NCI-H2081 (cell line): ENCODE measurements around the gene ALPK1.
A peak's percentile ranks its signal among the peaks of the same experiment; 100 is the strongest.
"Not testable (repeated sequence)": the region's sequence is repeated elsewhere in the genome, so short reads cannot be mapped to it uniquely, and the experiment has no call there.

Source experiments
- DNase-seq, 2 experiments: peaks; one replicate each; lab custom pipeline; 2025; lab: John Stamatoyannopoulos, UW

ALPK1 gene

DNA sequence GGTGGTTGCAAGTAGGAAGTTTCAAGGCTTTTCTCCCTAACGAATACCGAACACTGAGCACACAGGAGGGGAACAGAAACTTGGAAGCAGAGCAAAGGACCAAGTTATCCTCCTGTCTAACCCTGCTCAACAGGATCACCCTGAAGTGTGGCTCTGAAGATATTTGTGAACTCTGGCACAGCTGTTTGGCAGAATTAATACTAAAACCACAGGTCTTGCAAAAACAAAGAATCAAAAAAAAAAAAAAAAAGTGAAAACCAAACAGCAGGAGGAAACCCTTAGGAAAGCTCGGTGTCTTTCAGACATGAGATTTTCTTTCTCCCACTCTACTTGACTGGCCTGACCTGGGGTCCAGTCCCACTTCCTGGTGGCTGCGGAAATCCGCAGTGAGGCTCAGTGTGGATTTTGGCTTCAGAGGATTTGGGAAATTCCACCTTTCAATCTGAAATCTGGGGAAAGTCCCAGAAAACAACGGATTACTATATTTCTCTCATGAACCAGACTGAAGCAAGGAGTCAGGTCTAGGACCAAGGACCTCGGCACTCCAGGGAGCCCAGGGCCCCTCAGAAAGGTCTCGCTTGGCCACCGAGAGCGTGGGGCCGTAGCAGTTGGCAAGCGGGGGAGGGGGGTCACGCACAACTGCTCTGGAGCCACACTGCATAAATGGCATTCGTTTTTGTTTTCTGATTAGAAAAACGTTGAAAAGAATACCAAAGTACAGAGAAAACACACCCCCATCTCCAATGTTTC lies 12.3 kb upstream of the ALPK1 start:
- DNase-seq: peak in 1 of 2 experiments; percentile 17

DNA sequence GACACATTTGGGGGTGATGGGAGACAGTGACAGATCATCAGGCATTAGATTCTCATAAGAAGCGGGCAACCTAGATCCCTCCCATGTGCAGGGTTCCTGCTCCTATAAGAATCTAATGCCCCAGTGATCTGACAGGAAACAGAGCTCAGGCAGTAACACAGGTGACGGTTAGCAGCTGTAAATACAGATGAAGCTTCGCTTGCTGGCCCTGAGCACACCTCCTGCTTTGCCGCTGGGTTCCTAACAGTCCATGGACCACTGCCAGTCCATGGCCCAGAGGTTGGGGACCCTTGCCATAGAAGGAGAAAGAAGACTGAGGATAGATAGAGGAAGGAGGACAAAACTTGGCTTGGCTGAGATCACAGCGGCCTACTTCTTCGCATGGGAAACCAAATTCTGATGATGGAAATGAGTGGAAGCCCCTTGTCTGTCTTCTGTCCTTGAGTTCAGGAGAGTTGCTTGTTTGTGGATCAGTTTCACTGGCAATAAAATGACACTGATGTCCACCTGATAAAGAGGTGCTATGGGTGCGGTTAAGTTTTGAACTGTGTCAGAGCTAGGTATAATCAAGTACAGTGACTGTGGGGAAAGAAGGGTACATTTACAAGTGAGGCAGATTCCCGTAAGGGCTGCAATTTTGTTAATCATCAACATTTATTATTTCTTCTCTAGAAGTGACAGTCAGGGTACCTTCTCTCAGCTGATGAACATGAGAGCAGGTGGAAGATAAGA lies 9.7 kb upstream of the ALPK1 start:
- no peak for DNase-seq

DNA sequence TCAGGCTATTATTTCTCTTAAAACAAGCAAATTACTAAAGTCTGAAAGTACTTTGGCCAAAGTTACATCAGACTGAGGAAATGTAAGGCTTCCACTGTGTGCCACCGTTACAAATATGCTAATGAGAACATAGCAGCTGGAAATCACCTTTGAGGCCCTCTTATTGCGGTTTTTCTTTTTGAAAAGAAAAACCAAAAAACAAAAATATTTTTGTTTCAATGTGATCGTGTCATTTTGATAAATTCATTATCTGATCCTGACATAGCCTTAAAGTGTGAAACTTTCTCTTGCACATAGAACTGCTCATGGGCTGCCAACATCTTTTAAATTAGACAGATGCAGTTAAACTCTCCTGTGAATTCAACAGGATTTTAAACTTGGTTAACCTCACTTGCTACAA lies 8.7 kb upstream of the ALPK1 start:
- no peak for DNase-seq

DNA sequence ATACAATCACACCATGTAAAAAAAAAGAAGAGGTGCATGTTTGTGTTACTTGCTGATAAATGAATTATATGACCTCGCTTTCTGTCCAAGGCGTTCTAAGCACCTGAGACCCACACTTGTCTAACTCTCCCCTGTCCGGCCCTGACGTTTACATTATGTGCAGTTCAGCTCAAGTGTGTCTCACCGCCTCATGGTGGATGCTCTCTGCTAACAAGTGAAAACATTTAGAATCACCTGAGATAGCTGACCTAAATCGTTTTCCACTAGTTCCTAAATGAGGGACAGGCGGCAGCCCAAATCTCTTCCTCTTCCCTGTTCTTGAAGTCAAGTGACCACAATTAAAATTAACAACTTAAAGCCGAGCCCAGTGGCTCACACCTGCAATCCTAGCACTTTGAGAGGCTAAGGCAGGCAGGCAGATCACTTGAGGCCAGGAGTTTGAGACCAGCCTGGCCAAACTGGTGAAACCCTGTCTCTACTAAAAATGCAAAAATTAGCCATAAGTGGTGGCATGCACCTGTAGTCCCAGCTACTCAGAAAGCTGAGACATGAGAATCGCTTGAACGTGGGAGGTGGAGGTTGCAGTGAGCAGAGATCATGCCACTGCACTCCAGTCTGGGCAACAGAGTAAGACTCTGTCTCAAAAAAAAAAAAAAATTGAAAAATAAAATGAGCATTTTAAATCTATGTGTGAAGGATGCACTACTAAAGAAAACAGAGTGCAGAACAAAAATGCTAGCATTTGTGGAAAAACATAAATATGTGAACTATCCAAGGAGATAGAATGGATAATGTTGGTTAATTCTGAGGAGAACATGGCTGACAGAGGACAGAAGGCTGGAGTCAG lies 7.5 kb upstream of the ALPK1 start:
- no peak for DNase-seq

GRCh38 chr4:112290341-112290740 lies 6.8 kb upstream of the ALPK1 start:
- no peak for DNase-seq

DNA sequence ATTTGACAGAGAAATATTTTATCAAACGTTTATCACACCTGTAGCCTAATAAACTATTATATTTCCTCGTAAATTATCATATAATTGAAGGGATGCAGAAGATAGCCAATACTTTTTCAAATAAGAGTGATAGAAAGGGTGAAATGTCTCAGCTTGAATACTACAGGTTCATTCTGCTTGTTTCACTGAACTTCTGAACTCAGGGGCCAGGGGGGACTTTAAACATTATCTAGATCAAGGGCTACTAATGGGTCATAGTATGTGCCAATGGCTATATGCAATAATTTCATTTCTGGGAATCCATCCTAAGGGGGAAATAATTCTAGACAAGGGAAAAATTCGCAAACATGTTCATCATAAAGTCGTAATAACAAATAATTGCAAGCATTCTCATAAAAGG lies 2.6 kb downstream of the ALPK1 start:
- DNase-seq: no peak

GRCh38 chr4:112302320-112303274 lies 5.4 kb downstream of the ALPK1 start:
- no peak for DNase-seq

GRCh38 chr4:112305477-112305876 lies 8.3 kb downstream of the ALPK1 start:
- DNase-seq: not testable (repeated sequence)

GRCh38 chr4:112309263-112309791 lies 12.2 kb downstream of the ALPK1 start:
- DNase-seq: not testable (repeated sequence)

DNA sequence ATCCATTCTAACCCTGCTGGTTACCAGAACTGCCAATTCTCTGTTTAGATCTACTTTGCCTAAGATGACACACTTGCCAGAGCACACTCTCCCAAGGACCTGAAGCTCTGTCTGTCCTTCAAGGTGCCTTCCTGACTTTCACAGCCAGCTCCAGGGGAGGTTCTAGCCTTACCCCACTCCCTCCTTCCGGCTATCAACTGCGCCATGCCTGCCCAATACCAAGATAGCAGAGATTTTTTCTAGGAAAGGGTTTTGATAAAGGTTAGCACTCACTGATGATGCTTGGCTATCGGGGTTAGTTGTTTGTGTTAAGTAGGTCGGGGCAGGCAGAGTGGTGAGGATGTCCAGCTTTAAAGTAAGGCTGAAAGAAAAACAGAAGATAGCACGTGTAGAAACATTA lies 14.3 kb downstream of the ALPK1 start:
- no peak for DNase-seq

GRCh38 chr4:112312610-112313239 lies 15.6 kb downstream of the ALPK1 start:
- DNase-seq: no peak

GRCh38 chr4:112315446-112315845 lies 18.3 kb downstream of the ALPK1 start:
- no peak for DNase-seq

- DNase-seq: no peak
These were observed 19.2 kb downstream of the ALPK1 start for GRCh38 chr4:112316360-112316759.

- no peak for DNase-seq
These were observed 21.3 kb downstream of the ALPK1 start for GRCh38 chr4:112318239-112319142.

DNA sequence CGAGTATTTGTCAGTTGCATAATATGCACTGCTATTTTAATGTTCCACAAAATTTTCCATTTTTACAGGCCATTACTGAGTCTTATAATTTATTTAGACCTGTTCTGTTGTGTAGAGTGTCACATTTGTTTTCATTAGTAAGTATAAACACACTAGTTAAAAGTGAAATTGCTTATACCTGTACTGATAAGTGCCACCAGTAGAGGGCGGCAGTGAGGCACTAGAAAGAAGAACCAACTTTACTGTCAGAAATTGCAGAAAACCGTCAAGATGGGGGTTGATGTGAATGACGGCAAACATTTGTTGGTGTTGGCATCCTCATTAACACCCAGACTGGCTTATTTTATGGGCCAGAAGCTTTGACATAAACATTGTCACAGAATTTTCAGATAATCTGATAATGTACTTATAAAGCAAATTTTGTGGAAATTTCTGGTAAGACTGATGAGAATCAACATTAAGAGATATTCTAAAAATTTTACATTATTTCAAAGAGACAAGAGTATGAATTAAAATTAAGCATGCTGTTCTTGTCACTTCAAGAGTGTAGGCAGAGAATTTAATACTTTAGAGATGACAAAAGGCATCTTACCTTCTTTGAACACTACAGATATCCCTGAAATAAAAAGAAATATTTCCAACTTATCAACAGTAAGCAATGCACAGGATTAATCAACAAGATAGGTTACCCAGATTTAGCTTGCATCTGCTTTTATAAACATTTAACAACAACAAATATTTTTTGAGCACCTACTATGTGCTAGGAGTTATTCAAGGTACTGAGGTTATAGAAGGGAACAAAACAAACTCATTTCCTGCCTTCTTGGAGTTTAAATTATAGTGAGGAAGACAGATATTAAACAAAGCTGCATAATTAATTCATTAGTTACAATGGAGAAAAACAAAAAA lies 24.9 kb downstream of the ALPK1 start:
- peak; percentile 37 to 49 for DNase-seq

GRCh38 chr4:112322866-112323265 lies 25.7 kb downstream of the ALPK1 start:
- DNase-seq: no peak

GRCh38 chr4:112325530-112325929 lies 28.4 kb downstream of the ALPK1 start:
- DNase-seq: no peak

- DNase-seq: peak; percentile 39 to 53
These were observed 31.0 kb downstream of the ALPK1 start for GRCh38 chr4:112327965-112328733.
